Activated CD8-positive, alpha-beta T cell treated with anti-CD3 and anti-CD28 coated beads, Interleukin-2, amount 10 ng/mL, durations not matched to agents 7 days and 5 days (primary cell): Measurements from ENCODE around the gene USP44. TPM values are rescaled to one million over a fixed set of nuclear protein-coding genes. Genes with fewer than 3 reads are reported as not detected.

Experiments used
- ATAC-seq: fragments of 150-1000 bp; cut with Tn5 transposase; one replicate; pipeline ENCODE4 v1.10.0; 2021; ENCODE audit warnings: moderate library complexity
- CTCF ChIA-PET: fragments of 350-600 bp; sonication (Branson Sonifier 250); formaldehyde crosslinking; loops from one replicate; lab custom pipeline; 2021; ENCODE audit warnings: antibody characterized with exemption; lab: Charles Lee
- POLR2A ChIA-PET: fragments of 350-600 bp; sonication (Branson Sonifier 250); formaldehyde crosslinking; loops from one replicate; lab custom pipeline; 2021; ENCODE audit warnings: antibody characterized with exemption; lab: Charles Lee
- DNase-seq: peaks from one replicate; pipeline ENCODE4 v3.0.0-alpha.2; 2020
- H3K27ac Mint-ChIP-seq: one replicate; pipeline ENCODE4 v1.8.0; 2021; ENCODE audit warnings: mild to moderate bottlenecking, mixed read lengths
- H3K27me3 Mint-ChIP-seq: one replicate; pipeline ENCODE4 v1.8.0; 2021; ENCODE audit warnings: low read depth, mixed read lengths
- H3K36me3 Mint-ChIP-seq: one replicate; pipeline ENCODE4 v1.8.0; 2021; ENCODE audit warnings: low read depth, mixed read lengths
- H3K4me1 Mint-ChIP-seq: one replicate; pipeline ENCODE4 v1.8.0; 2021; ENCODE audit warnings: low read depth, mixed read lengths
- H3K4me3 Mint-ChIP-seq: one replicate; pipeline ENCODE4 v1.8.0; 2021; ENCODE audit warnings: mild to moderate bottlenecking, mixed read lengths
- H3K9me3 Mint-ChIP-seq: one replicate; pipeline ENCODE4 v1.8.0; 2022; ENCODE audit warnings: mixed read lengths; ENCODE audit not compliant: insufficient read depth
- total RNA-seq, 2 experiments: library from RNA; stranded (reverse); gene quantifications; one replicate each; pipeline ENCODE4 v1.2.3, GENCODE V29; 2021

Gene USP44
- total RNA-seq, 2 experiments from 2014 or later: 17.1 to 18.9 TPM

- ATAC-seq (no peak), DNase-seq (no peak)
- no peak overlapping the region for H3K4me3 Mint-ChIP-seq
- POLR2A ChIA-PET: no interaction called here
- CTCF ChIA-PET: interaction anchor here (1.5 kb wide), 1 partner anchor 54 kb away, joined by 3 read pairs; no protein-coding TSS in a partner anchor
- H3K27ac Mint-ChIP-seq: peak overlapping the region; percentile 8
- no peaks in the 10 kb centered on the region for H3K27me3 Mint-ChIP-seq
- no peaks in the 10 kb centered on the region for H3K9me3 Mint-ChIP-seq
- peaks cover 64% of the 10 kb centered on the region for H3K4me1 Mint-ChIP-seq
- peaks cover 71% of the 10 kb centered on the region for H3K36me3 Mint-ChIP-seq
Measured at GRCh38 chr12:95480230-95480629, 71.0 kb downstream of the USP44 start.

- Mint-ChIP-seq H3K36me3 (peaks cover 45% of the 10 kb centered on the region), H3K27me3 (no peaks in the 10 kb centered on the region), H3K9me3 (no peaks in the 10 kb centered on the region), H3K27ac (peak overlapping the region; percentile 100), H3K4me3 (peak overlapping the region; percentile 100), H3K4me1 (peaks cover 48% of the 10 kb centered on the region)
- ATAC-seq (no peak), DNase-seq (no peak)
- ChIA-PET POLR2A (interaction anchor here (0.6 to 2.9 kb wide), 9 partner anchors 8 to 625 kb away, joined by 3 to 19 read pairs (median 4); partner anchors contain the start of genes FGD6 and VEZT), CTCF (interaction anchor here (0.6 to 2.2 kb wide), 4 partner anchors 60 to 396 kb away, joined by 3 to 7 read pairs (median 4); partner anchors contain the start of genes FGD6 and VEZT)
Measured at GRCh38 chr12:95474660-95474958, 76.7 kb downstream of the USP44 start.

GRCh38 chr12:95473884-95474659 is 77.2 kb downstream of the USP44 start, which contains the start of gene METAP2:
METAP2 (plus strand) TSS chr12:95474152; CDS start chr12:95474180, 28 bp downstream.
- H3K27ac Mint-ChIP-seq: peak within 1 kb of the TSS; percentile 100
- ChIA-PET CTCF (interaction anchor here (0.6 to 2.4 kb wide), 6 partner anchors 60 to 1323 kb away, joined by 3 to 9 read pairs (median 4); partner anchors contain the start of genes FGD6, NR2C1 and VEZT), POLR2A (interaction anchor here (0.5 to 2.9 kb wide), 21 partner anchors 8 to 1761 kb away, joined by 3 to 19 read pairs (median 4); partner anchors contain the start of genes FGD6, NDUFA12 and VEZT)
- DNase-seq (peak; percentile 91), ATAC-seq (peak; percentile 99)
- peak within 1 kb of the TSS; percentile 100 for H3K4me3 Mint-ChIP-seq
- H3K27me3 Mint-ChIP-seq: no peaks in the 10 kb centered on the region
- peaks cover 41% of the 10 kb centered on the region for H3K36me3 Mint-ChIP-seq
- peaks cover 44% of the 10 kb centered on the region for H3K4me1 Mint-ChIP-seq
- no peaks in the 10 kb centered on the region for H3K9me3 Mint-ChIP-seq

GRCh38 chr12:95473231-95473883 is 77.9 kb downstream of the USP44 start:
- peak overlapping the region; percentile 100 for H3K27ac Mint-ChIP-seq
- POLR2A ChIA-PET: interaction anchor here (0.5 to 2.9 kb wide), 17 partner anchors 9 to 1761 kb away, joined by 3 to 19 read pairs (median 4); partner anchors contain the start of genes FGD6, NDUFA12 and VEZT
- peak overlapping the region; percentile 100 for H3K4me3 Mint-ChIP-seq
- H3K9me3 Mint-ChIP-seq: no peaks in the 10 kb centered on the region
- H3K27me3 Mint-ChIP-seq: no peaks in the 10 kb centered on the region
- CTCF ChIA-PET: interaction anchor here (0.6 to 2.4 kb wide), 6 partner anchors 14 to 1322 kb away, joined by 3 to 9 read pairs (median 4); partner anchors contain the start of genes FGD6, NR2C1 and VEZT
- peak; percentile 40 for DNase-seq
- peaks cover 34% of the 10 kb centered on the region for H3K36me3 Mint-ChIP-seq
- peaks cover 39% of the 10 kb centered on the region for H3K4me1 Mint-ChIP-seq
- peak; percentile 43 for ATAC-seq

- DNase-seq: no peak
- Mint-ChIP-seq H3K4me3 (no peak overlapping the region), H3K36me3 (peaks cover 5% of the 10 kb centered on the region), H3K4me1 (peaks cover 15% of the 10 kb centered on the region), H3K9me3 (no peaks in the 10 kb centered on the region), H3K27me3 (no peaks in the 10 kb centered on the region), H3K27ac (no peak overlapping the region)
- ATAC-seq: no peak
- ChIA-PET POLR2A (no interaction called here), CTCF (no interaction called here)
Measured at GRCh38 chr12:95470300-95470699, 81.0 kb downstream of the USP44 start.

Other genes starting within 250 kb of the USP44 start
- gene METAP2, start 77.3 kb downstream of the USP44 start, total RNA-seq: 10 to 100 TPM; 67.7 to 69.4 TPM
- not detected for gene NTN4, start 239.3 kb upstream of the USP44 start, total RNA-seq